Non-pigmented ciliary epithelial cell (primary cell): Measurements from ENCODE around the gene ABCB10.
"Not testable (repeated sequence)": the region's sequence is repeated elsewhere in the genome, so short reads cannot be mapped to it uniquely, and the experiment has no call there.

Experiments used
- DNase-seq: peaks from one replicate; pipeline ENCODE4 v3.0.0-alpha.2; 2010; ENCODE audit warnings: low read depth

ABCB10 gene

GRCh38 chr1:229535230-229535629 is 23.3 kb downstream of the ABCB10 start:
- DNase-seq = no peak

DNA sequence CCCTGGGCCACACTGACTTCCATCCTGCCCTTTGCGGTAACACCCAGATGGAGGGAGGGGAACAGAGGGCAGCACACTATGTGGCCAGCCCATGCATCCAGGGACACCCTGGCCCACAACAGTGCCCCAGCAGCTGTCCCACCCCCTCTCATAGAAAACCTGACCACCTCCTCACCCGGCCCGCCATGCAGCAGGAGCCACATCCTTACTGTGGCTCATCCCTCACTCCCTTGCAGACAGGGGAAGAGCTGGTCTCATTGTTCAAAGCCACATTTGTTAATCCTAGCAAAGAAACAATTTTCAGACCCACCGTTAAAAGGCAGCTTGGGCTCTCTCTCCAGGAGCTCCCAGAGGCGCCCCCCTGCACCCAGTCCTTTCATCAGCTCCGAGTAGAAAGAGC is 27.2 kb downstream of the ABCB10 start:
- DNase-seq = no peak

DNA sequence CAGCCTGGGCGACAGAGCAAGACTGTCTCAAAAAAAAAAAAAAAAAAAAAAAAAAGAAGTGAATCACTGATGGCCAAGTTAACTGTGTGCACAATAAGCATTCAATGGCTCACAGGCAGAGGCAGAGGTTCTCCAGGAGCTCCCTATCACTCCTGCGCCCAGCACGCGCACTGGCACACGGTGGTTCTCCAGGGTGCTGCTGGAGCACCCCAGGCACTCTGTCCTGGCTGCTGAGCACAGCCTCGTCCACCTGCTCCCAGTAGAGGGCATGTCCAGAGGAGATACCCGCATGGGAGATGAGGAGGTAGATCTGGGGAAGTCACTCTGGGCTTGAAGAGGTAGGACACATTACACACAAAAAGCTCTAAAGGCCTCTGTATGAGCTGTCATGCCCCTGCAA is 28.9 kb downstream of the ABCB10 start:
- DNase-seq = no peak

DNA sequence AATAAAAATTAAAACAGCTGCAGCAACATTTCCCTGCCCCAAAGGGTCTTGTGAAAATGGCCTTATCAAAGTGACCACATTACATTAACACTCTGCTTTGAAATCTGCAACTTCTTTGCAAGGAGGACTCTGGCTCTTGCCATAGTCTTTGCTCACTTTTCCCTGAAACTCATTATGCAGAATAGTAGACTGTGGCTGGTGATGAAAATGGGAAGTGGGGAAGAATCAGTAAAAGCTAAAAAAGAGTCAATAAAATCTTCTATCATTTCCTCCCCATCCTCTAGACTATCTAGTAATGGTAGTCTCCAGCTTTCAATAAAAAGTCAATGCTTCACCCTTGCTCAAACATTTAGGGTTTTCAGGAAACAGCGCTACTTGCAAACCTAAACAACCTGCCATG is 31.8 kb downstream of the ABCB10 start:
- no peak for DNase-seq

DNA sequence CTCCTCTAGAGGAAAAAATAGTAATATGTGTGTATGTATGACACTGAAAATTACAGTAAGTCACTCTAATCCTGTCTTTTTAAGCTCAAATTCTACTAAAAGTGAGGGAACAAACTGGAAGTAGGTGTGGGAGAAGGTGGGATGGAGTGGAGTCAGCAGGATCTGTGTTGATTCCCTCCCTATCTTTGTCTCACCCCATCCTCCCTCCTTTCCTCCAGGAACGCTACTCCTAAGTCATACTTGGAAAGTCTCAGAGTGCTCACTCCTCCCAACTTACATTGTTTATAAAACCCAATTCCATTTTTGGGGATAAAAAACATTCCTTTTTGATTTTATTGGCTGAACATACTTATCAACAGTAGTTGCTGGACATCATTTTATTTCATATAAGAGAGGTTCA is 35.5 kb downstream of the ABCB10 start:
- no peak for DNase-seq

GRCh38 chr1:229514578-229515275 is 43.8 kb downstream of the ABCB10 start:
- DNase-seq = peak; percentile 38

DNA sequence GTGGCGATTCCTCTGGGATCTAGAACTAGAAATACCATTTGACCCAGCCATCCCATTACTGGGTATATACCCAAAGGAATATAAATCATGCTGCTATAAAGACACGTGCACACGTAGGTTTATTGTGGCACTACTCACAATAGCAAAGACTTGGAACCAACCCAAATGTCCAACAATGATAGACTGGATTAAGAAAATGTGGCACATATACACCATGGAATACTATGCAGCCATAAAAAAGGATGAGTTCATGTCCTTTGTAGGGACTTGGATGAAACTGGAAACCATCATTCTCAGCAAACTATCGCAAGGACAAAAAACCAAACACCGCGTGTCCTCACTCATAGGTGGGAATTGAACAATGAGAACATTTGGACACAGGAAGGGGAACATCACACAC is 46.9 kb downstream of the ABCB10 start:
- not testable (repeated sequence) for DNase-seq

DNA sequence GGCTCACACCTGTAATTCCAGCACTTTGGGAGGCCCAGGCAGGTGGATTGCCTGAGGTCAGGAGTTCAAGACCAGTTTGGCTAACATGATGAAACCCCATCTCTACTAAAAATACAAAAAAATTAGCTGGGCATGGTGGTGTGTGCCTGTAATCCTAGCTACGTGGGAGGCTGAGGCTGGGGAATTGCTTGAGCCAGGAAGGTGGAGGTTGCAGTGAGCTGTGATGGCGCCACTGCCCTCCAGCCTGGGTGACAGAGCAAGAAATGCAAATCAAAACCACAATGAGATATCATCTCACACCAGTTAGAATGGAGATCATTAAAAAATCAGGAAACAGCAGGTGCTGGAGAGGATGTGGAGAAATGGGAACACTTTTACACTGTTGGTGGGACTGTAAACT is 47.3 kb downstream of the ABCB10 start:
- not testable (repeated sequence) for DNase-seq

- peak; percentile 47 for DNase-seq
Measured at GRCh38 chr1:229509576-229509975, 48.9 kb downstream of the ABCB10 start.

GRCh38 chr1:229508823-229509337 is 49.6 kb downstream of the ABCB10 start:
- DNase-seq = no peak

DNA sequence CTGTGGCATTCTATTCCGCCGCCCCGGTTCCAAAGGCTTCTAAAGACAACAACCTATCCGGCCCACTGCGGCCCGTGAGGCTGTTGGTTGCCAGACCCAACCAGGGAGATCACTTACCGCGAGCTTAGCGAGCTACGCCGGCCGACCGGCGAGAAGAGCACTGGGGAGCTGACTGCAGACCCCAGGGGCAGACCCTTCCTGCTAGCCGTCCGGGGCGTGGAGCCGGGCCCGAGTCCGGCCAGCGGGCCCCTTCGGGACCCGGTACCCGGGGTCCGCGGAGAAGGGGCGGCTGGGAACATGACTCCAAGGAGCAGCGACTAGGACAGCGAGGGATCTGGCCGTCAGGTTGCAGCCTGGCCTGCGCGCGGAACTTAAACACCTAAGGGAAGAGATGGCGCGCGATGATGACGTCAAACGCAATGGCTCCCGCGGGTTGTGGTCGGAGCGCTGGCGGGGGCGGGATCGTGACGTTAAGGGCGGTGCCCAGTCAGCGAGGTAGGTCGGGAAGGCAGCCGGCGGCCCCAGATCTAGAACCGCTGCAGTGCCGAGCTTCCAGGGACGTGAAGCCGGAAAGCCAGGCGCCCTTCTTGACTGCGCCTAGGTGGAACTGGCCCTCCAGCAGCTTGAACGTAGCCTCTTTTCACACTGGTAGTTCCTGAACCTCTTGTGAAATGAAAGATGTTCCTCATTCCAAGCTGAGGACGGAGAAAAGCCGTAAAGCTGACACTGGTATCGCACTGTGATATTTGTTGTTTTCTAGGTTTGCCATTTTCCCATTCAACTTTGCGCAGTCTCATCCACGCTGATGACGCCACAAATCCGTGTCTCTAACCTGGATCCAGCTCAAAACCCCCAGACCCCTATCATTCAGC is 50.3 kb downstream of the ABCB10 start, which contains the start of gene NUP133:
TSS of gene NUP133 (minus strand) at position 391 of the 872 bp plus-strand sequence. CDS start at position 299, 92 bp downstream.
- peak; percentile 88 for DNase-seq

DNA sequence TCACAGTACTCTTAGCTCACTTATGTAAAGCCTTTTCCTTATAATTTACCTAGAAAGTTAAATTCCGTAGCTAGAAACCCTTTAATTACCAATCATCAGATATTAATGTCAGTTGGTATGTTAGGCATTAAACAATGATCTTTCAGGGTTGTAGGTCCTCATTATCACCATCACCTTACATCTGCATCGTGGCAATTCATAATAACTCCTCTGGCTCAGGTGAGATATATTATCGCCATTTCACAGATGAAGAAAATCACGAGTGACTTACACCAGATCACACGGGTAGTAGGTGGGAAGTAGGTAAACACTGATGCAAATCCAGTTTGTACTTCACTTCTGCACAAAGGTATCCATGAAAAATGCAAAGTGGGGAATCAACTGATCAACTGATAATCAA is 51.0 kb downstream of the ABCB10 start:
- no peak for DNase-seq

- no peak for DNase-seq
Measured at GRCh38 chr1:229506633-229507032, 51.9 kb downstream of the ABCB10 start.

DNA sequence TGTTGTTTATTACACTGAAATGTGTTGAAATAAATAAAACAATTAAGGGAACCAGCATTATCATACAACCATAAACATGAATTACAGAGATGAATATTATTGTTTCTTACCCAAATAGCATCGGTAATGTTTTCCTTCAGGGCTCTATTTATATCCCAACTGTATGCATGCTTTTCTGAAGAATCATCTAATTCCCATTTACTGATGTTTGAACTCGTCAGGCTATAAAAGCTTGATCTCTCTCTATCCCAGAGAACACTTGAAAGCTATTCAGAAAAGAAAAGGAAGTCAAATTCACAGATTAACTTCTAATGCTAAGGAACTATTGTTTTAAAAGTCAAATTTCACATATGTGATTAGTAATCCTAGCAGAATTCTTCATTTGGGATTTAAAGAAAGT is 62.7 kb downstream of the ABCB10 start:
- no peak for DNase-seq

DNA sequence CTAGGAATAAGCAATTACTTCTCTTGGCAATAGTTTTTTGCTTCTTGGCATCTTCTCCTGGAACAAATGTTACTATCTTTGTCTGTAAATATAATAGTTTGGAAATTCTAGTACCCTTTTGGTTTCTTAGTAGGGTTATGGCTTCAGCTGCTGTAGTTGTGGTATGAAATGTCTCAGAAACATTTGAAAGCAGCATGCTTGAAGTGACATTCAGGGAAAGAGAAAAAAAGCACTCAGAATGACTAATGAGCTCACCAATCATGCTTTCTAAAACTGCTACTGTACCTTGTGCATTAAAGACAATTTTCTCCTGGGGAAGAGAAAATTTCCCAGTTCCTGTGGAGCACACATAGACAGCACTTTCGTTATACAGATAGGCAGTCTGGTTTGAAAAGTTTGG is 71.3 kb downstream of the ABCB10 start:
- DNase-seq = no peak

GRCh38 chr1:229485318-229485717 is 73.2 kb downstream of the ABCB10 start:
- DNase-seq = no peak

DNA sequence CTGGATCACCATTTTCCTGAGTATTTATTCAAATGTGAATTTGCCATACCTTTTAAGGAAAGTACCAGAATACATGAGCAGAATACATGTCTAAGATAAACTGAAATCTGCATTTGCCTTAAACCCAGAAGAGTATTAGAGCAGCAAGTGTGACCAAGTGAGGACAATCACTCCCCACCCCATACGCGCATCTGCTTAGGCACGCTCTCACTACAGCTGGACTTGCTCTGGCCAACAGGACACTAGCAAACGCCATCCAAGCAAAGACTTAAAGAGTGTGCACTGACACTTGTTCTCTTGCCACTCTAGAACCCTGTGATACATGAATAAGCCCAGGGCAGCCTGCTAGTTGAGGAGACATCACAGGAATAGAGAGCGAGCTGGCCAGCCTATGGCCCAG is 76.0 kb downstream of the ABCB10 start:
- no peak for DNase-seq

- DNase-seq = no peak
Measured at GRCh38 chr1:229480495-229480894, 78.0 kb downstream of the ABCB10 start.

- DNase-seq = no peak
Measured at GRCh38 chr1:229479660-229480399, 78.7 kb downstream of the ABCB10 start.

GRCh38 chr1:229478852-229479251 is 79.7 kb downstream of the ABCB10 start:
- no peak for DNase-seq

DNA sequence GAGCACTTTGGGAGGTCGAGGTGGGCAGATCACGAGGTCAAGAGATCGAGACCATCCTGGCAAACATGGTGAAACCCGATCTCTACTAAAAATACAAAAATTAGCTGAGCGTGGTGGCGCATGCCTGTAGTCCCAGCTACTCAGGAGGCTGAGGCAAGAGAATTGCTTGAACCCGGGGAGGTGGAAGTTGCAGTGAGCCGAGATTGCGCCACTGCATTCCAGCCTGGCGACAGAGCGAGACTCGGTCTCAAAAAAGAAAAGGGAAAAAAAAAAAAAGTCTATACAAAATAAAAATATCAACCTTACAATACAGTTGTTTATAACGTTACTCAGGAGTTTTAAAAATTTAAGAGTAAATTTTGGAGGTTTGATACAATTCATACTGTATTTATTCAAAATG is 82.6 kb downstream of the ABCB10 start:
- DNase-seq = not testable (repeated sequence)

- DNase-seq = no peak
Measured at GRCh38 chr1:229474509-229474908, 84.0 kb downstream of the ABCB10 start.
